Ectodermal cell (in vitro differentiated cells): ENCODE data around the gene TUBA4B.

Source experiments
- H3K27ac ChIP-seq: 2 replicates; pipeline ENCODE4 v1.7.0; 2013; ENCODE audit warnings: mild to moderate bottlenecking, low read depth, low read length; ENCODE audit not compliant: insufficient read depth, poor library complexity, severe bottlenecking
- H3K27me3 ChIP-seq: 2 replicates; pipeline ENCODE4 v1.7.0; 2013; ENCODE audit warnings: mild to moderate bottlenecking, low read length; ENCODE audit not compliant: insufficient read depth, control insufficient read depth, poor library complexity, severe bottlenecking
- H3K36me3 ChIP-seq: one replicate; pipeline ENCODE4 v1.7.0; 2013; ENCODE audit warnings: low read length; ENCODE audit not compliant: control insufficient read depth, insufficient read depth
- H3K4me1 ChIP-seq: one replicate; pipeline ENCODE4 v1.7.0; 2013; ENCODE audit warnings: low read length; ENCODE audit not compliant: control insufficient read depth, insufficient read depth
- H3K4me3 ChIP-seq: 2 replicates; pipeline ENCODE4 v1.7.0; 2013; ENCODE audit warnings: low read depth, low read length, control low read depth; ENCODE audit not compliant: insufficient read depth
- H3K9me3 ChIP-seq: 2 replicates; pipeline ENCODE4 v1.7.0; 2013; ENCODE audit warnings: mild to moderate bottlenecking, low read length, moderate library complexity; ENCODE audit not compliant: control insufficient read depth
- WGBS, 2 experiments: methylation state at CpG; one replicate each; pipeline ENCODE4 v1.1.7; 2013; ENCODE audit warnings: missing lambda C conversion rate in 2 of 2; 5-methylcytosine and 5-hydroxymethylcytosine counted together

Gene TUBA4B

GRCh38 chr2:219274361-219274921, 21.4 kb downstream of the TUBA4B start:
- Histone ChIP-seq H3K27ac (no peak overlapping the region), H3K36me3 (no peaks in the 10 kb centered on the region), H3K4me1 (peaks cover 12% of the 10 kb centered on the region), H3K4me3 (no peak overlapping the region), H3K9me3 (no peaks in the 10 kb centered on the region), H3K27me3 (peaks cover 5% of the 10 kb centered on the region)
- WGBS, 2 experiments, result 46 to 56% methylated on average over 6 of the region's 6 CpGs

- H3K4me3 ChIP-seq, result no peak overlapping the region
- peaks cover 15% of the 10 kb centered on the region for H3K4me1 ChIP-seq
- H3K27ac ChIP-seq, result no peak overlapping the region
- H3K27me3 ChIP-seq, result no peaks in the 10 kb centered on the region
- H3K9me3 ChIP-seq, result no peaks in the 10 kb centered on the region
- whole genome bisulfite sequencing, 2 experiments, result 37% methylated on average over 25 of the region's 25 CpGs
- H3K36me3 ChIP-seq, result peaks cover 4% of the 10 kb centered on the region
Observed at GRCh38 chr2:219277703-219278654, 24.9 kb downstream of the TUBA4B start.

GRCh38 chr2:219278655-219279150, 25.7 kb downstream of the TUBA4B start:
- Histone ChIP-seq H3K27ac (peak overlapping the region; percentile 56), H3K4me3 (peak overlapping the region; percentile 51), H3K4me1 (peaks cover 15% of the 10 kb centered on the region), H3K36me3 (peaks cover 4% of the 10 kb centered on the region), H3K27me3 (no peaks in the 10 kb centered on the region), H3K9me3 (no peaks in the 10 kb centered on the region)
- 23 to 25% methylated on average over 7 to 9 of the region's 9 CpGs for WGBS, 2 experiments

- WGBS, 2 experiments, result 1% methylated on average over 65 of the region's 65 CpGs
- Histone ChIP-seq H3K4me1 (peaks cover 15% of the 10 kb centered on the region), H3K27me3 (no peaks in the 10 kb centered on the region), H3K4me3 (peak within 1 kb of the TSS; percentile 51), H3K9me3 (no peaks in the 10 kb centered on the region), H3K27ac (peak within 1 kb of the TSS; percentile 79), H3K36me3 (peaks cover 4% of the 10 kb centered on the region)
Observed at GRCh38 chr2:219279151-219279915, 26.3 kb downstream of the TUBA4B start, which contains the start of gene DNAJB2. Gene DNAJB2 (plus strand): TSS chr2:219279366. CDS start chr2:219279834, 468 bp downstream.

- Histone ChIP-seq H3K4me1 (peaks cover 15% of the 10 kb centered on the region), H3K36me3 (peaks cover 4% of the 10 kb centered on the region), H3K9me3 (no peaks in the 10 kb centered on the region), H3K27ac (no peak overlapping the region), H3K27me3 (no peaks in the 10 kb centered on the region), H3K4me3 (peak overlapping the region; percentile 51)
- 52 to 57% methylated on average over 12 of the region's 12 CpGs for WGBS, 2 experiments
Observed at GRCh38 chr2:219279916-219280516, 27.0 kb downstream of the TUBA4B start.

GRCh38 chr2:219280651-219281050, 27.6 kb downstream of the TUBA4B start:
- H3K4me1 ChIP-seq, result peaks cover 15% of the 10 kb centered on the region
- no peak overlapping the region for H3K4me3 ChIP-seq
- 94 to 97% methylated on average over 4 of the region's 4 CpGs for WGBS, 2 experiments
- H3K27me3 ChIP-seq, result no peaks in the 10 kb centered on the region
- H3K27ac ChIP-seq, result no peak overlapping the region
- no peaks in the 10 kb centered on the region for H3K9me3 ChIP-seq
- H3K36me3 ChIP-seq, result peaks cover 4% of the 10 kb centered on the region

- 80 to 81% methylated on average over 8 of the region's 8 CpGs for WGBS, 2 experiments
- Histone ChIP-seq H3K27me3 (no peaks in the 10 kb centered on the region), H3K4me3 (no peak overlapping the region), H3K4me1 (peaks cover 20% of the 10 kb centered on the region), H3K36me3 (peaks cover 4% of the 10 kb centered on the region), H3K9me3 (no peaks in the 10 kb centered on the region), H3K27ac (no peak overlapping the region)
Observed at GRCh38 chr2:219281588-219281987, 28.5 kb downstream of the TUBA4B start.

- Histone ChIP-seq H3K9me3 (no peaks in the 10 kb centered on the region), H3K27me3 (no peaks in the 10 kb centered on the region), H3K4me3 (no peak overlapping the region), H3K36me3 (peaks cover 4% of the 10 kb centered on the region), H3K4me1 (peaks cover 23% of the 10 kb centered on the region), H3K27ac (no peak overlapping the region)
- WGBS, 2 experiments, result 92 to 99% methylated on average over 5 of the region's 5 CpGs
Observed at GRCh38 chr2:219282375-219282774, 29.3 kb downstream of the TUBA4B start.

GRCh38 chr2:219282943-219283581, 30.0 kb downstream of the TUBA4B start:
- 94 to 95% methylated on average over 17 of the region's 17 CpGs for WGBS, 2 experiments
- no peak overlapping the region for H3K4me3 ChIP-seq
- peaks cover 20% of the 10 kb centered on the region for H3K4me1 ChIP-seq
- H3K27me3 ChIP-seq, result no peaks in the 10 kb centered on the region
- no peak overlapping the region for H3K27ac ChIP-seq
- H3K9me3 ChIP-seq, result no peaks in the 10 kb centered on the region
- peaks cover 4% of the 10 kb centered on the region for H3K36me3 ChIP-seq
